NT2/D1 (cell line): ENCODE results near the gene CHP2.

Experiments
- SUZ12 ChIP-seq: IDR thresholded peaks from 2 replicates; pipeline ENCODE4 v1.6.1; 2011; ENCODE audit not compliant: insufficient read length, insufficient read depth; ENCODE audit errors: extremely low read depth
- YY1 ChIP-seq: IDR thresholded peaks from 2 replicates; pipeline ENCODE4 v1.6.1; 2011; ENCODE audit not compliant: insufficient read length, insufficient read depth
- ZNF274 ChIP-seq: IDR thresholded peaks from 2 replicates; pipeline ENCODE4 v1.6.1; 2011; ENCODE audit warnings: mild to moderate bottlenecking, low read depth, low read length

- TF ChIP-seq YY1: no peak
- TF ChIP-seq ZNF274: no peak
- no peak for TF ChIP-seq SUZ12
These were observed 13.8 kb downstream of the CHP2 start for GRCh38 chr16:23768581-23768980.
